HT1080 (cell line): ENCODE data around the gene GRAMD2A. TPM values are rescaled to one million over a fixed set of nuclear protein-coding genes. Genes with fewer than 3 reads are reported as not detected.

Experiments
- DNase-seq: peaks from one replicate; pipeline ENCODE4 v3.0.0-alpha.2; 2015; ENCODE audit warnings: low read depth
- total RNA-seq: library from RNA; depleted of rRNA; stranded (reverse); fragments of >200 nt; shearing (Covaris generic); gene quantifications from 2 replicates; pipeline ENCODE4 v1.2.3, GENCODE V29; 2014

Gene GRAMD2A
- total RNA-seq, 1 experiment from 2014 or later, result not detected

GRCh38 chr15:72220687-72221086, 23.1 kb upstream of the GRAMD2A start:
- DNase-seq, result no peak

- no peak for DNase-seq
Measured at GRCh38 chr15:72217216-72217615, 19.6 kb upstream of the GRAMD2A start.

GRCh38 chr15:72216079-72216478, 18.5 kb upstream of the GRAMD2A start:
- DNase-seq, result no peak

GRCh38 chr15:72207558-72208085, 10.0 kb upstream of the GRAMD2A start:
- no peak for DNase-seq

GRCh38 chr15:72206677-72207000, 9.1 kb upstream of the GRAMD2A start:
- no peak for DNase-seq

GRCh38 chr15:72205896-72206676, 8.5 kb upstream of the GRAMD2A start:
- no peak for DNase-seq

- no peak for DNase-seq
Measured at GRCh38 chr15:72205273-72205672, 7.7 kb upstream of the GRAMD2A start.

GRCh38 chr15:72203507-72203837, 5.9 kb upstream of the GRAMD2A start:
- peak; percentile 77 for DNase-seq

GRCh38 chr15:72202801-72203506, 5.4 kb upstream of the GRAMD2A start:
- DNase-seq, result no peak

GRCh38 chr15:72202302-72202701, 4.7 kb upstream of the GRAMD2A start:
- no peak for DNase-seq

GRCh38 chr15:72201391-72201921, 3.9 kb upstream of the GRAMD2A start:
- DNase-seq, result no peak

- no peak for DNase-seq
Measured at GRCh38 chr15:72200395-72201237, 3.0 kb upstream of the GRAMD2A start.

- peak; percentile 70 for DNase-seq
Measured at GRCh38 chr15:72199721-72200212, 2.2 kb upstream of the GRAMD2A start.

- DNase-seq, result no peak
Measured at GRCh38 chr15:72199205-72199515, 1.6 kb upstream of the GRAMD2A start.

- DNase-seq, result no peak
Measured at GRCh38 chr15:72198356-72199204, 993 bp upstream of the GRAMD2A start.

GRCh38 chr15:72197041-72197459, 537 bp downstream of the GRAMD2A start:
- no peak for DNase-seq

GRCh38 chr15:72196409-72197040, 1.1 kb downstream of the GRAMD2A start:
- peak; percentile 39 for DNase-seq

GRCh38 chr15:72195101-72195511, 2.5 kb downstream of the GRAMD2A start:
- no peak for DNase-seq

GRCh38 chr15:72193836-72194396, 3.7 kb downstream of the GRAMD2A start:
- no peak for DNase-seq

- no peak for DNase-seq
Measured at GRCh38 chr15:72192416-72192815, 5.2 kb downstream of the GRAMD2A start.
